Measurements from ENCODE around the gene RSPO3.

DNA sequence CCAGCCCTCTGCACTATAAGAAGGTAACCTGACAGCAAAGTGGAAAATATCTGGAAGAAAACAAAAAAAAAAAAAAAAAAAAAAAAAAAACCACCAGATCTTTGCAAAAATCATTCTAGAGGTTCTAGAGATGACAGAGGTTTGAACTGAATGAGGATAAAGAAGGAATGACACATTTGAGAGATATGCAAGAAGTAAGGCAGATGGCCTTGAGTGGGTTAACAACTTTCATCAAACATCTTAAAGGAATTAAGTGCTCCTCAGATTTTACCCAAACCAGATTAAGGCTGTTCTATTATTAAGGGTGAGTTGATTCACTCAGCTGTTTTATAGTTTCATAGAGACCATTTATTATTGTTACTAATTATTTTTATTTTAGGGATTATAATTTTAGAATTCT is 62.0 kb downstream of the RSPO3 start:
- no peak for TF ChIP-seq CTCF (conservative IDR thresholded peaks at IDR 0.05)
- TF ChIP-seq EZH2 (IDR thresholded peaks at IDR 0.05; ENCODE audit: low read depth) = no peak
